ENCODE data around the gene PGC.

PGC gene

GRCh38 chr6:41723530-41724227, 23.5 kb downstream of the PGC start:
- Histone ChIP-seq H3K9me3 (no peaks in the 10 kb centered on the region), H3K36me3 (peaks cover 12% of the 10 kb centered on the region; the same call in 1 of the 2 replicates), H3K27me3 (no peaks in the 10 kb centered on the region), H3K9ac (peak overlapping the region; percentile 71), H3K27ac (peak overlapping the region; percentile 89), H3K4me3 (peak overlapping the region; percentile 57), H3K4me1 (peaks cover 100% of the 10 kb centered on the region), H3K4me2 (peak overlapping the region; percentile 100), H4K20me1 (peaks cover 62% of the 10 kb centered on the region; the same call in 1 of the 2 replicates)
- TF ChIP-seq Cebpa-rat (IDR thresholded peaks at IDR 0.05): peak; percentile 99

- Histone ChIP-seq H3K36me3 (peaks cover 14% of the 10 kb centered on the region; the same call in 1 of the 2 replicates), H3K9me3 (no peaks in the 10 kb centered on the region), H3K27me3 (no peaks in the 10 kb centered on the region), H3K4me3 (peak overlapping the region; percentile 57), H3K4me2 (peak overlapping the region; percentile 100), H4K20me1 (peaks cover 63% of the 10 kb centered on the region; the same call in 1 of the 2 replicates), H3K27ac (peak overlapping the region; percentile 89), H3K4me1 (peaks cover 100% of the 10 kb centered on the region), H3K9ac (peak overlapping the region; percentile 71; the same call in 1 of the 2 replicates)
- TF ChIP-seq Cebpa-rat (IDR thresholded peaks at IDR 0.05): no peak
These were observed 24.1 kb downstream of the PGC start for GRCh38 chr6:41722969-41723529.

GRCh38 chr6:41721414-41721813, 25.8 kb downstream of the PGC start:
- Histone ChIP-seq H3K36me3 (peaks cover 14% of the 10 kb centered on the region; the same call in 1 of the 2 replicates), H3K27me3 (no peaks in the 10 kb centered on the region), H3K9ac (no peak overlapping the region), H3K27ac (peak overlapping the region; percentile 89), H3K9me3 (no peaks in the 10 kb centered on the region), H3K4me3 (no peak overlapping the region), H4K20me1 (peaks cover 72% of the 10 kb centered on the region), H3K4me2 (peak overlapping the region; percentile 100), H3K4me1 (peaks cover 100% of the 10 kb centered on the region)
- TF ChIP-seq Cebpa-rat (IDR thresholded peaks at IDR 0.05): no peak

GRCh38 chr6:41720783-41721182, 26.4 kb downstream of the PGC start:
- peak overlapping the region; percentile 8; the same call in 1 of the 2 replicates for H3K4me2 ChIP-seq
- H3K27me3 ChIP-seq: no peaks in the 10 kb centered on the region
- H3K36me3 ChIP-seq: peaks cover 14% of the 10 kb centered on the region; the same call in 1 of the 2 replicates
- no peak for TF ChIP-seq Cebpa-rat (IDR thresholded peaks at IDR 0.05)
- no peaks in the 10 kb centered on the region for H3K9me3 ChIP-seq
- H3K9ac ChIP-seq: no peak overlapping the region
- H3K27ac ChIP-seq: peak overlapping the region; percentile 46
- H3K4me1 ChIP-seq: peaks cover 100% of the 10 kb centered on the region
- peaks cover 79% of the 10 kb centered on the region for H4K20me1 ChIP-seq
- H3K4me3 ChIP-seq: no peak overlapping the region

GRCh38 chr6:41720262-41720620, 27.0 kb downstream of the PGC start:
- Histone ChIP-seq H3K27ac (peak overlapping the region; percentile 38; the same call in 1 of the 2 replicates), H3K4me1 (peaks cover 100% of the 10 kb centered on the region), H3K27me3 (no peaks in the 10 kb centered on the region), H3K36me3 (peaks cover 14% of the 10 kb centered on the region; the same call in 1 of the 2 replicates), H3K4me2 (peak overlapping the region; percentile 8; the same call in 1 of the 2 replicates), H3K9me3 (no peaks in the 10 kb centered on the region), H3K4me3 (no peak overlapping the region), H4K20me1 (peaks cover 80% of the 10 kb centered on the region), H3K9ac (no peak overlapping the region)
- TF ChIP-seq Cebpa-rat (IDR thresholded peaks at IDR 0.05): no peak

- Histone ChIP-seq H3K27ac (peak overlapping the region; percentile 38; the same call in 1 of the 2 replicates), H4K20me1 (peaks cover 74% of the 10 kb centered on the region), H3K9me3 (no peaks in the 10 kb centered on the region), H3K36me3 (peaks cover 14% of the 10 kb centered on the region; the same call in 1 of the 2 replicates), H3K4me1 (peaks cover 100% of the 10 kb centered on the region), H3K9ac (no peak overlapping the region), H3K4me3 (no peak overlapping the region), H3K4me2 (peak overlapping the region; percentile 5; the same call in 1 of the 2 replicates), H3K27me3 (no peaks in the 10 kb centered on the region)
- no peak for TF ChIP-seq Cebpa-rat (IDR thresholded peaks at IDR 0.05)
These were observed 27.5 kb downstream of the PGC start for GRCh38 chr6:41719436-41720261.

- H3K9ac ChIP-seq: no peak overlapping the region
- no peaks in the 10 kb centered on the region for H3K27me3 ChIP-seq
- no peaks in the 10 kb centered on the region for H3K9me3 ChIP-seq
- no peak overlapping the region for H3K27ac ChIP-seq
- TF ChIP-seq Cebpa-rat (IDR thresholded peaks at IDR 0.05): no peak
- H3K4me1 ChIP-seq: peaks cover 100% of the 10 kb centered on the region
- peak overlapping the region; percentile 11; the same call in 1 of the 2 replicates for H3K4me2 ChIP-seq
- no peak overlapping the region for H3K4me3 ChIP-seq
- peaks cover 72% of the 10 kb centered on the region for H4K20me1 ChIP-seq
- H3K36me3 ChIP-seq: peaks cover 14% of the 10 kb centered on the region; the same call in 1 of the 2 replicates
These were observed 28.4 kb downstream of the PGC start for GRCh38 chr6:41718828-41719227.

GRCh38 chr6:41717392-41717736, 29.8 kb downstream of the PGC start:
- H3K4me2 ChIP-seq: peak overlapping the region; percentile 72
- peaks cover 16% of the 10 kb centered on the region; the same call in 1 of the 2 replicates for H3K36me3 ChIP-seq
- no peak overlapping the region for H3K4me3 ChIP-seq
- peak overlapping the region; percentile 63 for H3K9ac ChIP-seq
- no peak for TF ChIP-seq Cebpa-rat (IDR thresholded peaks at IDR 0.05)
- H3K27me3 ChIP-seq: no peaks in the 10 kb centered on the region
- H4K20me1 ChIP-seq: peaks cover 73% of the 10 kb centered on the region
- no peaks in the 10 kb centered on the region for H3K9me3 ChIP-seq
- H3K27ac ChIP-seq: peak overlapping the region; percentile 81
- peaks cover 100% of the 10 kb centered on the region for H3K4me1 ChIP-seq

- Histone ChIP-seq H3K27me3 (no peaks in the 10 kb centered on the region), H3K36me3 (peaks cover 22% of the 10 kb centered on the region; the same call in 1 of the 2 replicates), H3K9me3 (no peaks in the 10 kb centered on the region), H3K9ac (peak overlapping the region; percentile 63), H3K4me3 (peak overlapping the region; percentile 5; the same call in 1 of the 2 replicates), H3K4me2 (peak overlapping the region; percentile 72), H3K27ac (peak overlapping the region; percentile 81), H4K20me1 (peaks cover 67% of the 10 kb centered on the region), H3K4me1 (peaks cover 100% of the 10 kb centered on the region)
- TF ChIP-seq Cebpa-rat (IDR thresholded peaks at IDR 0.05): no peak
These were observed 30.4 kb downstream of the PGC start for GRCh38 chr6:41716516-41717391.
